Upper lobe of right lung (tissue), 1 donor: Measurements from ENCODE around the gene ATRIP. TPM values are rescaled to one million over a fixed set of nuclear protein-coding genes. Genes with fewer than 3 reads are reported as not detected.

Experiments used
- ATAC-seq: fragments of 200-7000 bp; cut with Tn5 transposase; one replicate; pipeline ENCODE4 v1.9.1; 2020; ENCODE audit warnings: mild to moderate bottlenecking, moderate library complexity
- DNase-seq: peaks from one replicate; pipeline ENCODE4 v3.0.0-alpha.2; 2020
- H3K27ac ChIP-seq: fragments of 200-600 bp; one replicate; pipeline ENCODE4 v1.8.0; 2022
- H3K27me3 ChIP-seq: fragments of 200-600 bp; one replicate; pipeline ENCODE4 v1.8.0; 2022; ENCODE audit warnings: mild to moderate bottlenecking
- H3K36me3 ChIP-seq: fragments of 200-600 bp; one replicate; pipeline ENCODE4 v1.8.0; 2022
- H3K4me1 ChIP-seq: fragments of 200-600 bp; one replicate; pipeline ENCODE4 v1.8.0; 2022
- H3K4me3 ChIP-seq: fragments of 200-600 bp; one replicate; pipeline ENCODE4 v1.8.0; 2022; ENCODE audit warnings: mild to moderate bottlenecking
- H3K9me3 ChIP-seq: fragments of 200-600 bp; one replicate; pipeline ENCODE4 v1.8.0; 2022
- intact Hi-C: fragments of 100-400 bp; cut with DNase I; formaldehyde crosslinking; loops from one replicate; pipeline ENCODE4 v1.11.0; 2022
- total RNA-seq: library from RNA; stranded (reverse); fragmentation: NEBNext Ultra II Directional; extraction: Animal tissue kit (Norgen Biotek cat#: 25700); gene quantifications from one replicate; pipeline ENCODE4 v1.2.1, GENCODE V29; 2021
- TF ChIP-seq, protein P1 (sequence below): fragments of 200-600 bp; IDR thresholded peaks from one replicate; pipeline ENCODE4 v1.8.0; 2022; ENCODE audit warnings: antibody characterized with exemption
- donor health status: DM: no; HTN: yes; CAD: no; lungs with severe emphysema.

ATRIP gene
- total RNA-seq, 1 donor from 2014 or later = 5.3 TPM

GRCh38 chr3:48440590-48440958 lies 6.0 kb upstream of the ATRIP start:
- Histone ChIP-seq H3K27me3 (no peaks in the 10 kb centered on the region), H3K4me3 (peak overlapping the region; percentile 74), H3K36me3 (peaks cover 36% of the 10 kb centered on the region), H3K9me3 (no peaks in the 10 kb centered on the region), H3K27ac (peak overlapping the region; percentile 94), H3K4me1 (peaks cover 19% of the 10 kb centered on the region)
- DNase-seq = no peak
- TF ChIP-seq, protein P1, sequence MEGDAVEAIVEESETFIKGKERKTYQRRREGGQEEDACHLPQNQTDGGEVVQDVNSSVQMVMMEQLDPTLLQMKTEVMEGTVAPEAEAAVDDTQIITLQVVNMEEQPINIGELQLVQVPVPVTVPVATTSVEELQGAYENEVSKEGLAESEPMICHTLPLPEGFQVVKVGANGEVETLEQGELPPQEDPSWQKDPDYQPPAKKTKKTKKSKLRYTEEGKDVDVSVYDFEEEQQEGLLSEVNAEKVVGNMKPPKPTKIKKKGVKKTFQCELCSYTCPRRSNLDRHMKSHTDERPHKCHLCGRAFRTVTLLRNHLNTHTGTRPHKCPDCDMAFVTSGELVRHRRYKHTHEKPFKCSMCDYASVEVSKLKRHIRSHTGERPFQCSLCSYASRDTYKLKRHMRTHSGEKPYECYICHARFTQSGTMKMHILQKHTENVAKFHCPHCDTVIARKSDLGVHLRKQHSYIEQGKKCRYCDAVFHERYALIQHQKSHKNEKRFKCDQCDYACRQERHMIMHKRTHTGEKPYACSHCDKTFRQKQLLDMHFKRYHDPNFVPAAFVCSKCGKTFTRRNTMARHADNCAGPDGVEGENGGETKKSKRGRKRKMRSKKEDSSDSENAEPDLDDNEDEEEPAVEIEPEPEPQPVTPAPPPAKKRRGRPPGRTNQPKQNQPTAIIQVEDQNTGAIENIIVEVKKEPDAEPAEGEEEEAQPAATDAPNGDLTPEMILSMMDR = no peak
- no peak for ATAC-seq
- intact Hi-C loops = no loop called here

GRCh38 chr3:48441940-48442339 lies 4.6 kb upstream of the ATRIP start:
- ATAC-seq = no peak
- TF ChIP-seq, protein P1 = no peak
- Histone ChIP-seq H3K4me1 (peaks cover 25% of the 10 kb centered on the region), H3K4me3 (no peak overlapping the region), H3K27me3 (no peaks in the 10 kb centered on the region), H3K36me3 (peaks cover 36% of the 10 kb centered on the region), H3K27ac (no peak overlapping the region), H3K9me3 (no peaks in the 10 kb centered on the region)
- intact Hi-C loops = no loop called here
- DNase-seq = no peak

DNA sequence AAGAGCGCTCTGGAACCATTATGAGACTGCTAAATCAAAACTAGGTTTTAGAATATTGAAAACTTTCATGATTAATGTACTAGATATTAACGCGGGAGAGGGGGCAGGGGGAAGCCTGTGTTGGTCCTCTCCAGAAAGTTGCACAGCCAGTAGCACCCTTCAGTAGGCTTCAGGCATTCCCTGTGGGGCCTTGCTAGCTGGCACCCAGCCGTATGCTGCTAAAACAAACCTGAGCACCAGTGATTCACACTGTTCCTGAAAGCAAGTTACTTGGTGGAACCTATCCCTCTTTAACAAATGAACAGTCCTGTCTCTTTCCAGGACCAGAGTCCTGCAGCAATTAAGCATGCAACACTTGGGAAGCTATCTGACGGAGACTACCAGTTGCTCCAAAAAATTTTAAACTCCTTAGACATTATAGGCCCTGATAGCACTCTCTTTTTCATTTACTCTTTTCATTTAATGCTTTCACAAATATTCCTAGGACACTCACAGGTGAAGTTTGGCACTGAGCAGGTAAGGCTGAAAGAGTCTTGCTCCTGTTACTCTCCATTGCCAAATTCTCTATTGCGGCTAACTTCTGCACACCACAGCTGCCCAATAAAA lies 1.2 kb upstream of the ATRIP start:
- DNase-seq = no peak
- peaks cover 31% of the 10 kb centered on the region for H3K4me1 ChIP-seq
- H3K4me3 ChIP-seq = no peak overlapping the region
- no peak overlapping the region for H3K27ac ChIP-seq
- H3K9me3 ChIP-seq = no peaks in the 10 kb centered on the region
- peaks cover 36% of the 10 kb centered on the region for H3K36me3 ChIP-seq
- TF ChIP-seq, protein P1 = no peak
- ATAC-seq = no peak
- intact Hi-C loops = no loop called here
- H3K27me3 ChIP-seq = no peaks in the 10 kb centered on the region

DNA sequence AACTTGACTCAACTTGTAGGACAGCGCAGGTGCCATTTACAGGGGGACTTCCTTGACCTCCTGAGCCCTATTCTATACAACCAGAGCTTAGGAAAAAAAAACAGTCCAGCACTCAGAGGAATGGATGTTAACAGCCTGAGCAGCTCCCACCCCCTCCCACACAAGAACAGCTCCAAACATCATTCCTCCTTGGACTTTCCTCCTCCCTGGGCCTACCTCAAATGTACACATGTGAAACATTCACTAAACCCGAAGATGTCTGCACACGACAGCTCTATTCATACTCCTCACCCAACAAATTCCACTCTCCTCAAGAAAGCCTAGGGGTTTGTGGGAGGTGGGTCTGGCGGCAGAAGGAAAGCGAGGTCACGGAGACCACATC lies 503 bp upstream of the ATRIP start:
- peaks cover 30% of the 10 kb centered on the region for H3K4me1 ChIP-seq
- no peak for ATAC-seq
- intact Hi-C loops = no loop called here
- TF ChIP-seq, protein P1 = no peak
- DNase-seq = no peak
- peak overlapping the region; percentile 64 for H3K4me3 ChIP-seq
- H3K36me3 ChIP-seq = peaks cover 37% of the 10 kb centered on the region
- no peaks in the 10 kb centered on the region for H3K27me3 ChIP-seq
- no peaks in the 10 kb centered on the region for H3K9me3 ChIP-seq
- H3K27ac ChIP-seq = peak overlapping the region; percentile 87

DNA sequence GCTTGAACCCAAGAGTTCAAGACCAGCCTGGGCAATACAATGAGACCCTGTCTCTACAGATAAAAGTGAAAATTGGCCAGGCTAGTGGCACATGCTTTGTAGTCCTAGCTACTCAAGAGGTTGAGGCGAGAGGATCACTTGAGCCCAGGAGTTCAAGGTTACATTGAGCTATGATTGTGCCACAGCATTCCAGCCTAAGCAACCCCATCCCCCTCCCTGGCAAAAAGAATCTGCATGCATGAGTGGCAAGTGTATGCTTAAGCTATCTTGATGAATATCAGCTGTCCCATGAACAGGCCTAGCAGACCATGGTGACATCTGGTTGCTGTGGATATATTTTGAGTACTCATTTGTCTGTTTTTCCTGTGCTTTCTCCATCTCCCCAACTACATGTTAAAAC lies 4.7 kb downstream of the ATRIP start:
- Histone ChIP-seq H3K36me3 (peaks cover 53% of the 10 kb centered on the region), H3K4me3 (no peak overlapping the region), H3K4me1 (peaks cover 11% of the 10 kb centered on the region), H3K27me3 (no peaks in the 10 kb centered on the region), H3K27ac (no peak overlapping the region), H3K9me3 (no peaks in the 10 kb centered on the region)
- DNase-seq = no peak
- intact Hi-C loops = no loop called here
- no peak for ATAC-seq
- TF ChIP-seq, protein P1 = no peak

- no peak for DNase-seq
- intact Hi-C loops = no loop called here
These were observed 9.9 kb downstream of the ATRIP start for GRCh38 chr3:48456456-48456855.

More at GRCh38 chr3:48456456-48456855, 9.9 kb downstream of the ATRIP start:
- Histone ChIP-seq H3K4me3 (no peak overlapping the region), H3K4me1 (no peaks in the 10 kb centered on the region), H3K9me3 (no peaks in the 10 kb centered on the region), H3K27ac (no peak overlapping the region), H3K27me3 (no peaks in the 10 kb centered on the region), H3K36me3 (peaks cover 100% of the 10 kb centered on the region)
- ATAC-seq = no peak
- TF ChIP-seq, protein P1 = no peak
